Measurements from ENCODE around the gene LLGL2.
A peak's percentile ranks its signal among the peaks of the same experiment; 100 is the strongest.

The LLGL2 gene

DNA sequence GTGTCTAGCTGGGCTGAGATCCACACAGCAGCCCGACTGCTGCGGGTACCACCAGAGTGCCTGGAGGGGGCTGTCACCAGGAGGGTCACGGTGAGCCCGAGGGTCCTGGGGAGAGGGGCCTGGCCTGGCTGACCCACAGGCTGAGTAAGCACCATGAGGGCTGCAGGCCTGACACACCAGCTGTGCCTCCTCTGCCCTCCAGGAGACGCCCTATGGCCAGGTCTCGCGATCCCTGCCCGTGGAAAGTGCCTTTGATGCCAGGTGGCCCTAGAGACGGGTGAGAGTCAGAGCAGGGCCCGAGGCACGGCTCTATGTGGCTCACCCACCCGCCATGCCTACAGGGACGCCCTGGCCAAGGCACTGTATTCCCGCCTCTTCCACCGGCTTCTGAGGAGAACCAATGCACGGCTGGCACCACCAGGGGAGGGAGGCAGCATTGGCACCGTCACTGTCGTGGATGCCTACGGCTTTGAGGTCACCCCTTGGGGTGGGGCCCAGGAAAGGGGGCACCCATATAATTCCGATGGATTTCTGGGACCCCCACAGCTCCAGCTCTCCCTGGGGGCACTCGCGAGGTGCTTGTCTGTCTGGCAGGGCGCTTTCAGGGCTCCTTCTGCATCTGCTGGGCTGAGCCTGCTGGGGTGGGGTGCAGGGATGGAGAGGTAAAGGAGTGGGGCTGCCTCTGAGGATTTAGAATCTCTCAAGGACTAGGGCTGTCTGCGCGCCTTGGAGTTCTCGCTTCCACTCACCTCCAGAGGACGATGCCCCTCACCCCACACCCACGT is 69.2 kb downstream of the LLGL2 start:
- no peak for DNase-seq

DNA sequence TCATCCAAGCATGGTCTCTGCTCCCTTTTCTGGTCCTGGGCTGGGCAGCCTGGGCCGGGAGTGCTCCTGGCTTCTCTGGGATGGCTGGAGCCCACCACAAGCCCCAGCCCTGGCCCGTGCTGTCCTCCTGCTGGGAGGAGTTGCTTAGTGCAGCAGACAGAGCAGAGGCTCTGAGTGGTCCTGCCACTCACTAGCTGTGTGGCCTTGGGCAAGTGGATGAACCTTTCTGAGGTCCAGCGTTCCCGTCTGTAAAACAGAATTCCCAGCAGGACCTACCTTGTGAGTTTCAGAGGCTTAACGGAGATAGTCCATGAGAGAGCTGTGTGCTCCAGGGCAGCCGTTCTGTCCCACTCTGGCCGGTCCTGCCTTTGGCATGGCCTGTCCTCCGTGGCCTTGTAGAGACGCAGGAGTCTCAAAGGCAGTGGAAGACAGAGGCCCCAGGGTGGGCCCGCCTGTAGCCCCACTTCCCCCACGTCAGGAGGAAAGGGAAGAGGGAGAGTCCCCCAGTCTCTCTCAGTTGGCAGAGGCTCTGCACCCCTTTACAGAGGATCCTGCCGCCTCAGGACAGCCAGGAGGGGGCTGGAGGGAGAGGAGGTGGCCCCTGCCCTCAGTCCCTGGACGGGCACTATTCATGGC is 69.9 kb downstream of the LLGL2 start:
- no peak for DNase-seq

DNA sequence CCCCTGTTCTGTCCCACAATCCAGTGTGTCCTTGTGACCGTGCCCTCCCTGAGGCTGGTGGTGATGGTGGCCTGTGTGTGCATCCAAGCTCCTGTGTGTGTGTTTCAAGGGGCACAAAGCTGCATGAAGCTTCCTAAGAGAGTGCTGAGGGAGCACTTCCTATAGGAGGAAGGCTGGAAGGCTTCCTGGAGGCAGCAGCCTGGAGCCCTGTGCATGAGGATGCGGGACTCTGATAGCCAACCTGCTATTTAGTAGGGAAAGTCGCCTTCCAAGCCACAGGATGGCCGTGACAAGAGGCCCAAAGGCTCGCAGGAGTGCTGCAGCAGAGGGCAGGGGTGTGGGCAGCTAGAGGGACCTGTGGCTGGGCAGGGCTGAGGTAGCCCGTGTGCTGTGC is 70.4 kb downstream of the LLGL2 start:
- no peak for DNase-seq

DNA sequence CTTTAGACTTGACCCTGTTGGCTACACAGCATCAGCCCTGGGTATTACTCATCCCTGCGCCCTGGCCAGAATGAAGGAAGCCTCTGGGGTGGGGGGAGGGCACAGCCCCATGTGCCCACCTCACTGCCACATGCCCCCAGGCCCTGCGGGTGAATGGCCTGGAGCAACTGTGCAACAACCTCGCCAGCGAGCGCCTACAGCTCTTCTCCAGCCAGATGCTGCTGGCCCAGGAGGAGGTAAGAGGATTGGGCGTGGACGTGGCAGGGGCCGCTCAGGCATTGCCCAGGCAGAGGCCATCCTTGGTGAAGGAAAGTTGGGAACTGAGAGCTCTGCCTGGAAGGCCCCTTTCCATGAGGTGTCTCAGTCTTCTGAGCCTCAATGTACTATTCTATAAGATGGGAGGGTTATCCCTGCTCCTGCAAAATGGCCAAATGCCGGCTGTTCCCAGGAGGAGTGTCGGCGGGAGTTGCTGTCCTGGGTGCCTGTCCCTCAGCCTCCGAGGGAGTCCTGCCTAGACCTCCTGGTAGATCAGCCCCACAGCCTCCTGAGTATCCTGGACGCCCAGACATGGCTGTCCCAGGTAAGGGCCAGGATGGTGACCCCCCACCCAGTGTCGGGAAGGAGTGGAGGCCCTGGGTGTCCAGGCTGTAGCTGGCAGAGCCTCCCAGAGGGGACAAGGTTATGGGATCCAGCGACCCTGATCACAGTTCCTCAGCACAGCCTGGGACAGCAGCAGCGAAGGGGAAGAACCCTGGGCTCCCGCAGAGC is 71.0 kb downstream of the LLGL2 start:
- DNase-seq, result no peak

DNA sequence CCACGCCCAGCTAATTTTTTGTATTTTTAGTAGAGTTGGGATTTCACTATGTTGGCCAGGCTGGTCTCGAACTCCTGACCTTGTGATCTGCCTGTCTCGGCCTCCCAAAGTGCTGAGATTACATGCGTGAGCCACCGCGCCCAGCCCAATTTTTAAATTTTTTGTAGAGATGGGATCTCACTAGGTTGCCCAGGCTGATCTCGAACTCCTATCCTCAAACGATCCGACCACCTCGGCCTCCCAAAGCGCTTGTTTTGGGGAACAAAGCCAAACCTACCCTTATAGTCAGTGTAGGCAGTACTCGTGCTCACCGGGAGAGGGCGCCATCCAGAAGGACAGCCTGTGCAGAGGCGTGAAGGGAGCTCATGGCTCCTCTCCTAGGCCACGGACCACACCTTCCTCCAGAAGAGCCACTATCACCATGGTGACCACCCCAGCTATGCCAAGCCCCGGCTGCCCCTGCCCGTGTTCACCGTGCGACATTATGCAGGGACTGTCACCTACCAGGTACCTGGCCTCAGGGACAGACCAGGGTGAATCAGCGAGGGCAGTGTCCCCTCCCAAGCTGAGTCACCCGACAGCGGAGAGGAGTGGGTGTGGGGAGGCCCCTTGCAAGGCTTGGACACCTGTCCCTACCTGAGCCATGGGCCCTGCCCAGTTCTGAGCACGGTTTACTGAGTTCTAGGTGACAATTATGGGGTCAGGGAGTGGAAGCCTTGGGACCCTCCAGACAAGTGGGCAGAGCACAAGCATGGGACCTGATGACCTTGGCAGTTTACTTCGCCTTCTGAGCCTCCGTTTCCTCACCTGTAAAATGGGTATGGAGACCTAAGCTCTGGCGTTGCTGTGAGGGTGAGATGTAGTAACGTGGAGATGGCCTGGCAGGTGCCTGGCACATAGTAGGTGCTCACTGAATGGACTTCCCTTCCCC is 75.8 kb downstream of the LLGL2 start:
- DNase-seq, result peak; percentile 12

DNA sequence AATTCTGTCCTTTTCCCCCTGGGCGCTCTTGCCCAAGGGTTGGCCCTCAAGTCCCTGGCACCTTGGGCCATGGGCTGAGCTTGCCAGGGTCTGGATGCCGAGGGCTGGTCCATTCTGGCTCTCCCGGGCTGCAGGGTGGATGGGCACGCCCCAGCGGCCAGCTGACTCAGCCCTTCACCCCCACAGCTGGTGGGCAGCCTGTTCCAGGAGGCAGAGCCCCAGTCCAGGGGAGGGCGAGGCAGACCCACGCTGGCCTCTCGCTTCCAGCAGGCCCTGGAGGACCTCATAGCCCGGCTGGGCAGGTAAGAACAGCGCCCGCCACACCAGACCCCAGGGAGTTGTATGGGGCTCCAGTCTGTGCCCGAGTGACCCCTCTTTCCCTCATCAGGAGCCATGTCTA is 77.1 kb downstream of the LLGL2 start:
- DNase-seq, result no peak

DNA sequence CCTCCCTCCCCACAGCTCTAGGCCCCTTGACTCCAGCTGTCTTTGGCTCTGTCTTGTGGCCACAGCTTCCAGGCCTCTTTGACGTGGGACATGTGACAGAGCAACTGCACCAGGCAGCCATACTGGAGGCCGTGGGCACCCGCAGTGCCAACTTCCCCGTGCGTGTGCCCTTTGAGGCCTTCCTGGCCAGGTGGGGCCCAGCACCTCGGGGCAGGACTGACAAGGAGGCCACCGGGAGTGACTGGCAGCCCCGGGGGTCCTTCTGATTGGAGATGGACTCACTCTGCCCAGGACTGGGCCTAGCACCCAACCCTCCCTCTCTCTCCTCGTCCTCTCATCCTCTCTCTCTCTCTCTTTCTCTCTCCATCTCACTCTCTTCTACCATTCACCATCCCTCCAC is 77.6 kb downstream of the LLGL2 start:
- DNase-seq, result no peak

DNA sequence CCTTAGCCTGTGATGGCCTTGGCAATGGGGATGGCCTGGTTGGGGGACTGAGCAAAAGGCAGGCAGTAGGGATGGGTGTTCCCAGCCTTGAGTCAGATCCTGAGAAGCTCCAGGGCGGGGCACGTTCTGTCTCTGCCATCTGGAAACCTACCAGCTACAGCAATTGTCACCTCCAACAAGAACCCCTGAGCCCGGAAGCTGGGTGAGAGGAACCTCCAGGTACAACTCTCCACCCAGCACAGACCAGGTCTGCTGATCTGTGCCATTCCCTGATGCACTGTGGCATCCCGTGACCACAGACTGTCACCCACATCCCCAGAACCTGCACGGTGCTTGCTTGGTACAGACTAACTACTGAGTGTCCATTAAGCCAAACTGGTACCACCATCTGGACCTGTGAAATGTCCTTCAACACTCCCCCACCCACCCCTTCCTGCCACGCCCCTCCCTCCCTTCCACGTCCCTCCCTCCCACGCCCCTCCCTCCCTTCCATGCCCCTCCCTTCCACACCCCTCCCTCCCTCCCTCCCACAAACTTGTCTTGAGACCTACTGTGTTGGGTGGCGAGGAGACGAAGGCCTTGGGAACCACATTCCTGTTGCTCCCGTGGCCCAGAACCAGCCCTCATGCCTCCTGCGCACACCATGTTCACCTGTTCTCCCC is 78.7 kb downstream of the LLGL2 start:
- no peak for DNase-seq

DNA sequence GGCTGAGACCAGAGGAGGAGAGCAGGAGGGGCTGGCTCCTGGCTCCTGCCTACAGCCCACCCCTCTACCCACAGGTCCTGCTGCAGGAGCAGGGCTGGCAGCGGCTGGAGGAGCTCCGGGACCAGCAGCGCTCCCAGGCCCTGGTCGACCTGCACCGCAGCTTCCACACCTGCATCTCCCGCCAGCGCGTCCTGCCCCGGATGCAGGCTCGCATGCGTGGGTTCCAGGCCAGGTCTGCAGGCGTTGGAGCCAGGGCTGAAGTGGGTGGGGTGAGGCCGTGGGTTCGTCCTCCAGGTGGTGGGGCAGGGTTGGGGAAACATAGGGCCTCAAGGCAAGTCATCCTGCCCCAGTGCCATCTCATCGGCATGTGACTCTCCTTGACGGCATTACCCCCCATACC is 80.3 kb downstream of the LLGL2 start:
- DNase-seq, result no peak

DNA sequence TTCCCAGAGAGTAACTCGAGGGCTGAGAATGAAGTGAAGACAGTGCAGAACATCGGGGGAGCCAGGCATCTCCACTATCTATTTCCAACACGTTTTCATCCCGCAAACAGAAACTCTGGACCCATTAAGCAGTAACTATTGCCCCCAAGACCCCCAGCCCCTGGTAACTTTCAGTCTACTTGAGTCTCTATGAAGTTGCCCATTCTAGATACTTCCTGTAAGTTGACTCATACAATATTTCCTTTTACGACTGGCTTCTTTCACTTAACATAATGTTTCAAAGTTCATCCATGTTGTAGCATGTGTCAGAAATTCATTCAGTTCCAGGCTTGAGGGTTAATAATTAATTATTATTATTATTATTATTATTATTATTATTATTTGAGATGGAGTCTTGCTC is 81.6 kb downstream of the LLGL2 start:
- no peak for DNase-seq

DNA sequence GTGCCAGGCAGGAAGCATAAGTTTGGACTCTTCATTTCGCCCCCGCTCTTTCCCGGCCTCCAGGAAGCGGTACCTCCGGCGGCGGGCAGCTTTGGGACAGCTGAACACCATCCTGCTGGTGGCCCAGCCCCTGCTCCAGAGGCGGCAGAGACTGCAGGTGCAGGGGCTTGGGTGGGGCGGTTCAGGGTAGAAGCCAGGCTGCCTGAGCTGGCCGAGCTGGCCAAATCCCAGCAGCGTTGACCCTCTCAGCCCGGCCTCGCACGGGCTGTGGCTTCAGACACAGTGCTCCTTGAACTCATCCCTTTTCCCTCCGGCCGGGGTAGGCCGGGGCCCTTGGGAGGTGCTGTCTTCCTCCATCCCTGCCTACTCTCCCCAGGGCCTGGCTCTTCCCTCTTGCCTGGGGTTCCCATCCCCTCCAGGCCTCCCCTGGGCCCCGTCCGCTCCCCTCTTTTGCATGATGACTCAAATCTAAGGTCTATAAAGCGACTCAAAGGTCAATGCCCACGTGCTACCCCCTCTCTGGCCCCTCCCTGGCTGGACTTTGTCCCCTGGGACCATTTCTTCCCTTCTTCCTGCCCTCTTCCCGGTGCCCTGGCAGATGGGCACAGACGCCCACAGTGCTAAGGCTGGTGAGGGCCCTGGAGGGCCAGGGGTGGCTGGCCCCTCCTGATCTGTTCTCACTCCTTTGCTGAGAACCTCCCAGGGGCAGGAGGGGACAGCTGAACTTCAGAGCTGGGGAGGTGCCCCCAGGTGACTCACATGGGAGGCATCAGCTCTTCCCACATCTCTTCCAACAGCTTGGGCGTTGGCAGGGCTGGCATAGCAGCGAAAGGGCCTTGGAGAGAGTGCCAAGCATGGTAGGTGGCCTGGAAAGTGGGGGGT is 84.8 kb downstream of the LLGL2 start:
- DNase-seq, result no peak

DNA sequence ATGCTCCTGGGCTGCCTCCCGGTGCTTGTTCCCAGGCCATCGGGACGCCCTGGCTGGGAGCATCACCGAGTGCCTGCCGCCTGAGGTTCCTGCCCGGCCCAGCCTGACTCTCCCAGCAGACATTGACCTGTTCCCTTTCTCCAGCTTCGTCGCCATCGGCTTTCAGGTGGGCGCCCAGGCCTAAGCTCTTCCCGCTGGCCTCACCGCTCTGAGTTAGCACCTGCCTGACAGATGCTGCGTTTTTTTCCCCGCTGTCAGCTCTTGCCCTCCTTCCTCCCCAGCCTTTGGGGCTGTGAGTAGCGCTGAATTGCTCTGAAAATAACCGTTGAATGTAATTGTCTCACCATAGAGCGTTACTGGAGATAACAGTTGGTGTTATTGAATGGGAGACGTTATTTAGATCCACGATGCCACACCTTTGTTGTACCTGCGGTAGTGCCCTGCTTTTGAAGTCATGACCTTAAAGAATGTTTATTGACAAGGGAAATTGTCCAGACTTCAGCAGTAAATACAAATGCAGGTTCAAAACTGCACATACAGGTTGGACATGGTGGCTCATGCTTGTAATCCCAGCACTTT is 86.4 kb downstream of the LLGL2 start:
- no peak for DNase-seq

DNA sequence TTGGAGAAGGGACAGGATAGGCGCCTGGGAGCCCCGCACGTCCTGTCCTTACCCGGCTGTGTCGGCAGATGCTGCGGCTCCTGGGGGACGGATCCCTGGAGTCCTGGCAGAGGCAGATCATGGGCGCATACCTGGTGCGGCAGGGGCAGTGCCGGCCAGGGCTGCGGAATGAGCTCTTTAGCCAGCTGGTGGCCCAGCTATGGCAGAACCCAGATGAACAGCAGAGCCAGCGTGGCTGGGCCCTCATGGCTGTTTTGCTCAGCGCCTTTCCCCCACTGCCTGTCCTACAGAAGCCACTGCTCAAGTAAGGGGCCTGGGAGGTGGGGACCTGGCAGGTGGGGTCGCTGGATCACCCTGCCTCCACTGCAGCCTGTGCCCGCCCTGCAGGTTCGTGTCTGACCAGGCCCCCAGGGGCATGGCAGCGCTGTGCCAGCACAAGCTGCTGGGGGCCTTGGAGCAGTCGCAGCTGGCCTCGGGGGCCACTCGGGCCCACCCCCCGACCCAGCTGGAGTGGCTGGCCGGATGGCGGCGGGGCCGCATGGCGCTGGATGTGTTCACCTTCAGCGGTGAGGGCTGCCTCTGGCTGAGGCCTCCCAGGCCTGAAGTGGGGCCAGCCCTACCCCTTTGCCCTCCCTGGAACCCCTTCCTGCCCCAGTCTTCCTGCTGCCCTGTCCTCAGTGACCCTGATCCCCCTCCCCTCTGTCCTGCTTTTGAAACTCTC is 87.6 kb downstream of the LLGL2 start:
- no peak for DNase-seq

DNA sequence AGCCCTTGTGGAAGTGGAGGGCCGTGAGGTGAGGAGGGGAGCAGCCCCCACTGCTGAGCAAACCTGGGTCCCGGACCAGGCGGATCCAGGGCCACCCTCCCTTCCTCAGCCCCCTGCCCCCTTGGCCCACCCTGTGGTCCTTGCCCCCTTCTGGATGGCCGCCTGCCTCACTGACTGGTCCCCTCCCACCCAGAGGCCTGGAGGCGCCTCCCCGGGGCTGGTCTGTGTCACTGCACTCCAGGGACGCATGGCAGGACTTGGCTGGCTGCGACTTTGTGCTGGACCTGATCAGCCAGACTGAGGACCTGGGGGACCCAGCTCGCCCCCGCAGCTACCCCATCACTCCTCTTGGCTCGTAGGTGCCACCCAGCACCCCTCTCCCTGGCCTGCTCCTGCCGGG is 88.5 kb downstream of the LLGL2 start:
- DNase-seq, result no peak

DNA sequence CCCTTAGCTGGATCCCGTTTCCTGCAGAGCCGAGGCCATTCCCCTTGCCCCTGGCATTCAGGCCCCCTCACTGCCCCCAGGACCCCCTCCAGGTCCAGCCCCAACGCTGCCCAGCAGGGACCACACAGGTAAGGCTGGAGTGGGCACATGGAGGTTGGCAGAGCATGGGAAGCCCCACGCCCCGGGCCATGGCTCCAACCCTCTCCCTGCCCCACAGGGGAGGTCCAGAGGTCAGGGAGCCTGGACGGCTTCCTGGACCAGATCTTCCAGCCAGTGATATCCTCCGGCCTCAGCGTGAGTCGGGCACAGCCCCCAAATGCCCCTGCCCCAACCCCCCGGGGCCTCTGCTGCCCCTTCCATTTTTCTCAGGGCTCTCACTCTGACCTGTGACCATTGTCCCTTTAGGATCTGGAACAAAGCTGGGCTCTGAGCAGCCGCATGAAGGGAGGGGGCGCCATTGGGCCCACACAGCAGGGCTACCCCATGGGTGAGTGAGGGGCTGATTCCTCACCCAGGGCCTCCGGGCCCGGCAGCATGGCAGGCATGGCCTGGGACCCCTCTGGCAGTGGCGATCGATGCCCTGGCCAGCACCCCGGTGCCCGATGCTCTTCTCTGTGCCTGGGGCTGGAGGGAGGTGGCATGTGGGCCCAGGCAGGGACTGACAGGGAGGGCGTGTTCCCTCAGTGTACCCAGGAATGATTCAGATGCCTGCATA is 89.2 kb downstream of the LLGL2 start:
- DNase-seq, result no peak

DNA sequence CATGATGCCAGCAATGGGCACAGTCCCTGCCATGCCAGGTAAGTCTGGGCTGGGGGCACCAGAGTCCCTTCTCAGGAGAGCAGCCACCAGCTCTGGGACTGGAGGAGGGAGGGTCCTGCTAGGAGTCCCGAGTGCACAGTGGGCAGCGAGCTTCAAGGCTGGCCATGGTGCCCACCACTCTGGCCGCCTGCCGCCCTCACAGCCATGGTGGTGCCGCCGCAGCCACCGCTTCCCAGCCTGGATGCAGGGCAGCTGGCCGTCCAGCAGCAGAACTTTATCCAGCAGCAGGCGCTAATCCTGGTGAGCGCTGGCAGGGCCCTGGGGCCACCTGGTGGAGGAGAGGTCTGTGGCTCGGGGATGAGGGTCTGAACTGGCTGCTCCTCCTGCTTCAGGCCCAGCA is 89.8 kb downstream of the LLGL2 start:
- DNase-seq, result no peak

DNA sequence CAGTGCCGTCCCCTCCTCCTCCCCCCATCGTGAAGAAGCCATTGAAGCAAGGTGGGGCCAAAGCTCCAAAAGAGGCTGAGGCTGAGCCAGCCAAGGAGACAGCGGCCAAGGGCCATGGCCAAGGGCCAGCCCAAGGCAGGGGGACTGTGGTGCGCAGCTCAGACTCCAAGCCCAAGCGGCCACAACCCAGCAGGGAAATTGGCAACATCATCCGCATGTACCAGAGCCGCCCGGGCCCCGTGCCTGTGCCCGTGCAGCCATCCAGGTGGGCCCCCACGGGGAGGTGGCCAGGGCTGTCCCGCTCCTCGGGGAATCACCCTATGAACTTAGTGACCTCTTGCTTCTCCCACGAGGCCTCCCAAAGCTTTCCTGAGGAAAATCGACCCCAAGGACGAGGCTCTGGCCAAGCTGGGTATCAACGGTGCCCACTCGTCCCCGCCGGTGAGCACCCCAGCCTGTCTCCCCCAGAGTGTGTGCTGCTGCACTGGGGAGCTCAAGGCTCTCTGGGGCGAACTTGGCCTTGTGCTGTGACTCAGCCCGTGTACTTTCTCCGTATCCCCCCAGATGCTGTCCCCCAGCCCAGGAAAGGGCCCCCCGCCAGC is 91.1 kb downstream of the LLGL2 start:
- no peak for DNase-seq

DNA sequence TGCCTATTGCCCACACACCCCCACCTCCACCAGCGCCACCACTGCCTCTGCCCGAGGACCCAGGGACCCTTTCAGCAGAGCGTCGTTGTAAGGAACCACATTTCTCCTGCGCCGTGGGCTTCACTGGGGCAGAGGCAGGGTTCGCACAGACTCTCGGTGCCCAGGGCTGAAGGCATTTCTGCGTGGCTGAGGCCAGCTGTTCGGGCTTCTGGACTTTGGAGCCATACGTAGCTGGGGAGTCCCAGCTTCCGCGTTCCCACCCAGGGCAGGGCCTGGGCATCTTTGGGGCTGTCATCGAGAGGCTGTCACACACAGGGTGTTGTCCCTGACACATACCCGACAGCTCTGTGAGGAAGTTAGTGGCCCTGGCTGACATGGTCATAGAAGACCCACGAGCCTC is 91.7 kb downstream of the LLGL2 start:
- no peak for DNase-seq

DNA sequence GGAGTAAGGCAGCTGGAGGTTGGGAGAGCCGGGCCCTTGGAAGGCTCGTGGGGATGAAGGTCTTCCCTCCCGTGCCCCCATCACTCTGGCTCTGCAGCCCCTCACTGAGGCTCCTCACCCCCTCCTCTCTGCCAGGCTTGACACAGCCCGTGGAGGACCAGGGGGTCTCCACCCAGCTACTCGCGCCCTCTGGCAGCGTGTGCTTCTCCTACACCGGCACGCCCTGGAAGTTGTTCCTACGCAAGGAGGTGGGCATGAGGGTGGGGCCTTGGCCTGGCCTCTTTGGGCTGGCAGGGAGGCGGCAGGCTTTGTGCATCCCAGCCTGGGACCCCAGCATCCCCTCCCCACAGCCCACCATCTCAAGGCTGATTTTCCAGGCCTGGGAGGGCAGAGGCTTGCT is 92.2 kb downstream of the LLGL2 start:
- no peak for DNase-seq

All from NCI-H2029 treated with DMSO at 0.1 percent for 48 hours (cell line).